Hepatocyte (in vitro differentiated cells): ENCODE results near the gene PLSCR4. TPM values are rescaled to one million over a fixed set of nuclear protein-coding genes. Genes with fewer than 3 reads are reported as not detected.

Source experiments
- DNase-seq: peaks from one replicate; pipeline ENCODE4 v3.0.0-alpha.2; 2016; ENCODE audit warnings: low spot score
- H2AFZ ChIP-seq: fragments of 200-600 bp; sonication (generic); 2 replicates; pipeline ENCODE4 v1.6.0; 2016; ENCODE audit warnings: antibody characterized with exemption, mild to moderate bottlenecking
- H3K27ac ChIP-seq: fragments of 200-600 bp; sonication (generic); 2 replicates; pipeline ENCODE4 v1.5.1; 2016; ENCODE audit warnings: mild to moderate bottlenecking
- H3K27me3 ChIP-seq: fragments of 200-600 bp; sonication (generic); 2 replicates; pipeline ENCODE4 v1.6.1; 2016
- H3K36me3 ChIP-seq: fragments of 200-600 bp; sonication (generic); replicated peaks from 2 replicates; pipeline ENCODE4 v1.5.1; 2016; ENCODE audit warnings: low read depth; ENCODE audit not compliant: insufficient read depth
- H3K4me1 ChIP-seq: fragments of 200-600 bp; sonication (generic); 2 replicates; pipeline ENCODE4 v1.5.1; 2016; ENCODE audit warnings: mild to moderate bottlenecking, moderate library complexity; ENCODE audit not compliant: insufficient read depth
- H3K4me2 ChIP-seq: fragments of 200-600 bp; sonication (generic); 2 replicates; pipeline ENCODE4 v1.6.0; 2016
- H3K4me3 ChIP-seq: fragments of 200-600 bp; sonication (generic); 2 replicates; pipeline ENCODE4 v1.5.1; 2016; ENCODE audit warnings: mild to moderate bottlenecking
- H3K79me2 ChIP-seq: fragments of 200-600 bp; sonication (generic); 2 replicates; pipeline ENCODE4 v1.6.0; 2017; ENCODE audit warnings: mild to moderate bottlenecking
- H3K9me2 ChIP-seq: fragments of 200-600 bp; sonication (generic); replicated peaks from 2 replicates; pipeline ENCODE4 v1.6.0; 2017; ENCODE audit warnings: mild to moderate bottlenecking; ENCODE audit not compliant: insufficient read depth
- H3K9me3 ChIP-seq: fragments of 200-600 bp; sonication (generic); 2 replicates; pipeline ENCODE4 v1.5.1; 2016; ENCODE audit warnings: low read depth, mild to moderate bottlenecking
- H4K20me1 ChIP-seq: fragments of 200-600 bp; sonication (generic); 2 replicates; pipeline ENCODE4 v1.6.0; 2016; ENCODE audit warnings: mild to moderate bottlenecking; ENCODE audit not compliant: insufficient read depth, poor library complexity, severe bottlenecking
- EZH2 ChIP-seq: fragments of 200-600 bp; sonication (generic); IDR thresholded peaks from 2 replicates; pipeline ENCODE4 v1.6.1; 2016; ENCODE audit warnings: antibody characterized with exemption, mild to moderate bottlenecking, borderline replicate concordance
- EZH2phosphoT487 ChIP-seq: fragments of 200-600 bp; sonication (generic); IDR thresholded peaks from one replicate; pipeline ENCODE4 v1.6.1; 2018; ENCODE audit warnings: antibody characterized with exemption, mild to moderate bottlenecking, low read depth, moderate library complexity; ENCODE audit not compliant: unreplicated experiment, severe bottlenecking
- WGBS: methylation state at CpG from one replicate; pipeline ENCODE4 v1.1.6; 2016; ENCODE audit warnings: low lambda C conversion rate; ENCODE audit errors: missing lambda C conversion rate; 5-methylcytosine and 5-hydroxymethylcytosine counted together
- polyA plus RNA-seq: library from polyadenylated mRNA; unstranded; fragments of >200 nt; fragmentation: Nextera tagmentation; extraction: Ambion mirVana; gene quantifications from 2 replicates; pipeline ENCODE4 v1.2.1, GENCODE V29; 2016
- total RNA-seq: library from RNA; depleted of rRNA; stranded (reverse); fragments of >200 nt; gene quantifications from 2 replicates; pipeline ENCODE4 v1.2.3, GENCODE V29; 2014
- TF ChIP-seq, protein P1 (sequence below): fragments of 200-600 bp; sonication (generic); IDR thresholded peaks from 2 replicates; pipeline ENCODE4 v1.5.1; 2016; ENCODE audit warnings: antibody characterized with exemption, mild to moderate bottlenecking; ENCODE audit not compliant: poor library complexity

PLSCR4 gene
- total and polyA plus RNA-seq, 2 experiments from 2014 or later, result 11.3 to 23.3 TPM

DNA sequence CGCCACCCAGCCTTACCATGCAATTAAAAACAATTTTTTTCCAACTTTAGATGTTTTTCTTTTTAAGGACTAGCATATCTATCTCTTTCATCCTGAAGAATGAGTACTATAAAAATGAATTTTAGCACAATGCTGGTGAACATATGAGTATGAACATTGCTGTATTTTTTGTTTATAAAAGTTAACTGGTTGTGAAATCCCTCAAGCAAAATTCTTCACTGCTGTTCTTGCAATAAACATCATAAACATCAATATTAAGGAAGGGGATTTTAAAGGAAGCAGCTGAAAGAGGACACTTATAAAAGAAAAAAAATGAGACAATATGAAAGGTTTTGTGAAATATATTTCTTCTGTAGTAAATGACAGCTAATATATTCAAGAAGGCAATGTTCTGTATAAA is 3.0 kb downstream of the PLSCR4 start:
- Histone ChIP-seq H3K36me3 (no peaks in the 10 kb centered on the region), H3K4me1 (no peaks in the 10 kb centered on the region), H3K27ac (no peak overlapping the region), H3K9me2 (no peaks in the 10 kb centered on the region), H3K4me3 (no peak overlapping the region), H3K9me3 (no peaks in the 10 kb centered on the region), H3K79me2 (peaks cover 21% of the 10 kb centered on the region), H4K20me1 (no peaks in the 10 kb centered on the region), H3K27me3 (no peaks in the 10 kb centered on the region), H2AFZ (no peak overlapping the region), H3K4me2 (no peak overlapping the region)
- no peak for DNase-seq
- WGBS, result 89% methylated on average over 1 of the region's 1 CpG
- TF ChIP-seq, protein P1, sequence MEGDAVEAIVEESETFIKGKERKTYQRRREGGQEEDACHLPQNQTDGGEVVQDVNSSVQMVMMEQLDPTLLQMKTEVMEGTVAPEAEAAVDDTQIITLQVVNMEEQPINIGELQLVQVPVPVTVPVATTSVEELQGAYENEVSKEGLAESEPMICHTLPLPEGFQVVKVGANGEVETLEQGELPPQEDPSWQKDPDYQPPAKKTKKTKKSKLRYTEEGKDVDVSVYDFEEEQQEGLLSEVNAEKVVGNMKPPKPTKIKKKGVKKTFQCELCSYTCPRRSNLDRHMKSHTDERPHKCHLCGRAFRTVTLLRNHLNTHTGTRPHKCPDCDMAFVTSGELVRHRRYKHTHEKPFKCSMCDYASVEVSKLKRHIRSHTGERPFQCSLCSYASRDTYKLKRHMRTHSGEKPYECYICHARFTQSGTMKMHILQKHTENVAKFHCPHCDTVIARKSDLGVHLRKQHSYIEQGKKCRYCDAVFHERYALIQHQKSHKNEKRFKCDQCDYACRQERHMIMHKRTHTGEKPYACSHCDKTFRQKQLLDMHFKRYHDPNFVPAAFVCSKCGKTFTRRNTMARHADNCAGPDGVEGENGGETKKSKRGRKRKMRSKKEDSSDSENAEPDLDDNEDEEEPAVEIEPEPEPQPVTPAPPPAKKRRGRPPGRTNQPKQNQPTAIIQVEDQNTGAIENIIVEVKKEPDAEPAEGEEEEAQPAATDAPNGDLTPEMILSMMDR, result no peak
- TF ChIP-seq EZH2phosphoT487, result no peak
- no peak for TF ChIP-seq EZH2

DNA sequence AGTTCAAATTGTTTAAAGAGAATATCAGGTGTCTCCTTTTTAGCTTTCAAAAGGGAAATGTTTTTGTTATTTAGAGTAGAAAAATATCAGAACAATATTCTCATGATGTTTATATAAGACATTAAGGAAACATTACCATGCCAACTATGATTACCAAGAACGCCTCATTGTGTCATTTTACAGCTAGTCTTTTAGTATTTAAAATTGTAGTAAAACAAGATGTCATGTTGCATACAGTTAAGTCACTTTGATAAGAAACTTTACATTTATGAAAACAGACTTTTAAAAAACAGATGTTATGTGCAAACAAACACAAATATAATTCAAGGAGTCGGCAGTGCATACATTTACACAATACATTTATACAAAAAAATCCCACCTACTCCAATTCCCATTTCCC is 4.4 kb downstream of the PLSCR4 start:
- H3K4me2 ChIP-seq, result no peak overlapping the region
- no peaks in the 10 kb centered on the region for H3K9me3 ChIP-seq
- DNase-seq, result no peak
- no peaks in the 10 kb centered on the region for H3K9me2 ChIP-seq
- no peak overlapping the region for H3K4me3 ChIP-seq
- H4K20me1 ChIP-seq, result no peaks in the 10 kb centered on the region
- H3K79me2 ChIP-seq, result peaks cover 21% of the 10 kb centered on the region
- H3K36me3 ChIP-seq, result no peaks in the 10 kb centered on the region
- no peaks in the 10 kb centered on the region for H3K4me1 ChIP-seq
- WGBS, result 87% methylated on average over 2 of the region's 2 CpGs
- H2AFZ ChIP-seq, result no peak overlapping the region
- TF ChIP-seq EZH2phosphoT487, result no peak
- TF ChIP-seq, protein P1, result no peak
- no peak for TF ChIP-seq EZH2
- no peaks in the 10 kb centered on the region for H3K27me3 ChIP-seq
- no peak overlapping the region for H3K27ac ChIP-seq

DNA sequence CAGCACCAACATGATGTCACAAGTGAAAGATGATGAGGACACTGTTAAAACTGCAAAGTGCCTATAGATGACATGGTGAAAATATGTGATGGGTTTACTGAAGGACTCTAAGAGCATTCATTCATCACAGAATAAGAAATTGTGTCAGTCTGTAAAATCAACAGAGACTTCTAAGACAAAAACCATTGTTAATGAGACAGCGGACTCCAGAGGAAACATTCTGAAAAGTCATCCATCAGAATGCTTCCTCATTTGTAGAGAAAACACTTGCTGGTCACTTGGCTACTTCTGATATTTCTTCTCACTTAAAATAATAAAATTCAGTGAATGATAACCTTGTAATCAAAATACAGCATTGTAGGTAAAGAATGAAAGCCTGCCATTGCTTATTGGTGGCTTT is 7.3 kb downstream of the PLSCR4 start:
- no peak for DNase-seq
- no peaks in the 10 kb centered on the region for H3K36me3 ChIP-seq
- H3K9me3 ChIP-seq, result no peaks in the 10 kb centered on the region
- H3K4me2 ChIP-seq, result no peak overlapping the region
- WGBS, result 83% methylated on average over 1 of the region's 1 CpG
- H3K4me3 ChIP-seq, result no peak overlapping the region
- H3K9me2 ChIP-seq, result no peaks in the 10 kb centered on the region
- TF ChIP-seq EZH2, result no peak
- TF ChIP-seq, protein P1, result no peak
- no peak for TF ChIP-seq EZH2phosphoT487
- H3K27me3 ChIP-seq, result no peaks in the 10 kb centered on the region
- no peak overlapping the region for H2AFZ ChIP-seq
- H4K20me1 ChIP-seq, result no peaks in the 10 kb centered on the region
- H3K79me2 ChIP-seq, result peaks cover 16% of the 10 kb centered on the region
- H3K4me1 ChIP-seq, result no peaks in the 10 kb centered on the region
- no peak overlapping the region for H3K27ac ChIP-seq
